Measurements from ENCODE around the gene DOCK2. TPM values are rescaled to one million over a fixed set of nuclear protein-coding genes. Genes with fewer than 3 reads are reported as not detected.

DOCK2 gene
- total RNA-seq, 1 donor from 2014 or later, result 217 TPM

- Mint-ChIP-seq H3K36me3 (ENCODE audit: low read depth) (peaks cover 5% of the 10 kb centered on the region), H3K4me3 (ENCODE audit: low read depth) (no peak overlapping the region), H3K27me3 (ENCODE audit: low read depth) (no peaks in the 10 kb centered on the region), H3K9me3 (no peaks in the 10 kb centered on the region), H3K27ac (no peak overlapping the region), H3K4me1 (ENCODE audit: low read depth) (no peaks in the 10 kb centered on the region)
- DNase-seq (ENCODE audit: low spot score), result no peak
- intact Hi-C loops (cut with micrococcal nuclease), result no loop called here
Measured at GRCh38 chr5:169886033-169886432, 249.0 kb downstream of the DOCK2 start.

GRCh38 chr5:169886677-169887076, 249.6 kb downstream of the DOCK2 start:
- intact Hi-C loops (cut with micrococcal nuclease), result no loop called here

GRCh38 chr5:169889572-169889971, 252.5 kb downstream of the DOCK2 start:
- peaks cover 2% of the 10 kb centered on the region for H3K4me1 Mint-ChIP-seq (ENCODE audit: low read depth)
- no peaks in the 10 kb centered on the region for H3K9me3 Mint-ChIP-seq
- intact Hi-C loops (cut with micrococcal nuclease), result no loop called here
- H3K27me3 Mint-ChIP-seq (ENCODE audit: low read depth), result no peaks in the 10 kb centered on the region
- no peak for DNase-seq (ENCODE audit: low spot score)
- H3K27ac Mint-ChIP-seq, result no peak overlapping the region
- no peak overlapping the region for H3K4me3 Mint-ChIP-seq (ENCODE audit: low read depth)
- no peaks in the 10 kb centered on the region for H3K36me3 Mint-ChIP-seq (ENCODE audit: low read depth)

More at GRCh38 chr5:169886677-169887076, 249.6 kb downstream of the DOCK2 start:
- no peaks in the 10 kb centered on the region for H3K4me1 Mint-ChIP-seq (ENCODE audit: low read depth)
- H3K9me3 Mint-ChIP-seq, result no peaks in the 10 kb centered on the region
- no peak overlapping the region for H3K27ac Mint-ChIP-seq
- H3K36me3 Mint-ChIP-seq (ENCODE audit: low read depth), result peaks cover 5% of the 10 kb centered on the region
- H3K4me3 Mint-ChIP-seq (ENCODE audit: low read depth), result no peak overlapping the region
- DNase-seq (ENCODE audit: low spot score), result no peak
- no peaks in the 10 kb centered on the region for H3K27me3 Mint-ChIP-seq (ENCODE audit: low read depth)

- H3K4me3 Mint-ChIP-seq (ENCODE audit: low read depth), result no peak overlapping the region
- peaks cover 12% of the 10 kb centered on the region for H3K36me3 Mint-ChIP-seq (ENCODE audit: low read depth)
- H3K27ac Mint-ChIP-seq, result peak overlapping the region; percentile 17
Measured at GRCh38 chr5:169893010-169893409, 255.9 kb downstream of the DOCK2 start.

GRCh38 chr5:169893571-169893970, 256.5 kb downstream of the DOCK2 start:
- Mint-ChIP-seq H3K36me3 (ENCODE audit: low read depth) (peaks cover 16% of the 10 kb centered on the region), H3K9me3 (no peaks in the 10 kb centered on the region), H3K27ac (no peak overlapping the region), H3K4me1 (ENCODE audit: low read depth) (peaks cover 2% of the 10 kb centered on the region), H3K4me3 (ENCODE audit: low read depth) (no peak overlapping the region), H3K27me3 (ENCODE audit: low read depth) (no peaks in the 10 kb centered on the region)
- DNase-seq (ENCODE audit: low spot score), result no peak
- intact Hi-C loops (cut with micrococcal nuclease), result no loop called here

More at GRCh38 chr5:169893010-169893409, 255.9 kb downstream of the DOCK2 start:
- Mint-ChIP-seq H3K9me3 (no peaks in the 10 kb centered on the region), H3K27me3 (ENCODE audit: low read depth) (no peaks in the 10 kb centered on the region), H3K4me1 (ENCODE audit: low read depth) (peaks cover 2% of the 10 kb centered on the region)
- DNase-seq (ENCODE audit: low spot score), result no peak
- intact Hi-C loops (cut with micrococcal nuclease), result no loop called here

- intact Hi-C loops (cut with micrococcal nuclease), result no loop called here
- H3K4me1 Mint-ChIP-seq (ENCODE audit: low read depth), result peaks cover 3% of the 10 kb centered on the region
- H3K9me3 Mint-ChIP-seq, result no peaks in the 10 kb centered on the region
- no peak overlapping the region for H3K4me3 Mint-ChIP-seq (ENCODE audit: low read depth)
- H3K36me3 Mint-ChIP-seq (ENCODE audit: low read depth), result peaks cover 35% of the 10 kb centered on the region
- no peak for DNase-seq (ENCODE audit: low spot score)
- H3K27me3 Mint-ChIP-seq (ENCODE audit: low read depth), result no peaks in the 10 kb centered on the region
- peak overlapping the region; percentile 4 for H3K27ac Mint-ChIP-seq
Measured at GRCh38 chr5:169895926-169896325, 258.9 kb downstream of the DOCK2 start.

- Mint-ChIP-seq H3K9me3 (no peaks in the 10 kb centered on the region), H3K4me3 (ENCODE audit: low read depth) (no peak overlapping the region), H3K4me1 (ENCODE audit: low read depth) (peaks cover 14% of the 10 kb centered on the region), H3K27ac (no peak overlapping the region), H3K27me3 (ENCODE audit: low read depth) (no peaks in the 10 kb centered on the region), H3K36me3 (ENCODE audit: low read depth) (peaks cover 44% of the 10 kb centered on the region)
- DNase-seq (ENCODE audit: low spot score), result no peak
- intact Hi-C loops (cut with micrococcal nuclease), result no loop called here
Measured at GRCh38 chr5:169897481-169897880, 260.4 kb downstream of the DOCK2 start.

GRCh38 chr5:169901896-169902295, 264.8 kb downstream of the DOCK2 start:
- Mint-ChIP-seq H3K27ac (peak overlapping the region; percentile 39), H3K9me3 (no peaks in the 10 kb centered on the region), H3K4me1 (ENCODE audit: low read depth) (peaks cover 13% of the 10 kb centered on the region), H3K4me3 (ENCODE audit: low read depth) (no peak overlapping the region), H3K36me3 (ENCODE audit: low read depth) (peaks cover 32% of the 10 kb centered on the region), H3K27me3 (ENCODE audit: low read depth) (no peaks in the 10 kb centered on the region)
- intact Hi-C loops (cut with micrococcal nuclease), result no loop called here
- no peak for DNase-seq (ENCODE audit: low spot score)

GRCh38 chr5:169904059-169904458, 267.0 kb downstream of the DOCK2 start:
- H3K4me1 Mint-ChIP-seq (ENCODE audit: low read depth), result peaks cover 13% of the 10 kb centered on the region
- H3K27me3 Mint-ChIP-seq (ENCODE audit: low read depth), result no peaks in the 10 kb centered on the region
- no peak for DNase-seq (ENCODE audit: low spot score)
- intact Hi-C loops (cut with micrococcal nuclease), result no loop called here
- peaks cover 23% of the 10 kb centered on the region for H3K36me3 Mint-ChIP-seq (ENCODE audit: low read depth)
- H3K4me3 Mint-ChIP-seq (ENCODE audit: low read depth), result no peak overlapping the region
- no peak overlapping the region for H3K27ac Mint-ChIP-seq
- H3K9me3 Mint-ChIP-seq, result no peaks in the 10 kb centered on the region

GRCh38 chr5:169904508-169904907, 267.4 kb downstream of the DOCK2 start:
- no peak for DNase-seq (ENCODE audit: low spot score)
- Mint-ChIP-seq H3K9me3 (no peaks in the 10 kb centered on the region), H3K36me3 (ENCODE audit: low read depth) (peaks cover 22% of the 10 kb centered on the region), H3K27ac (no peak overlapping the region), H3K4me3 (ENCODE audit: low read depth) (no peak overlapping the region), H3K4me1 (ENCODE audit: low read depth) (peaks cover 13% of the 10 kb centered on the region), H3K27me3 (ENCODE audit: low read depth) (no peaks in the 10 kb centered on the region)
- intact Hi-C loops (cut with micrococcal nuclease), result no loop called here

- no peak for DNase-seq (ENCODE audit: low spot score)
- Mint-ChIP-seq H3K27me3 (ENCODE audit: low read depth) (no peaks in the 10 kb centered on the region), H3K9me3 (no peaks in the 10 kb centered on the region), H3K27ac (no peak overlapping the region), H3K4me3 (ENCODE audit: low read depth) (no peak overlapping the region), H3K36me3 (ENCODE audit: low read depth) (peaks cover 24% of the 10 kb centered on the region), H3K4me1 (ENCODE audit: low read depth) (peaks cover 13% of the 10 kb centered on the region)
- intact Hi-C loops (cut with micrococcal nuclease), result no loop called here
Measured at GRCh38 chr5:169905017-169905416, 267.9 kb downstream of the DOCK2 start.

- intact Hi-C loops (cut with micrococcal nuclease), result no loop called here
- Mint-ChIP-seq H3K4me1 (ENCODE audit: low read depth) (peaks cover 2% of the 10 kb centered on the region), H3K36me3 (ENCODE audit: low read depth) (peaks cover 7% of the 10 kb centered on the region), H3K4me3 (ENCODE audit: low read depth) (no peak overlapping the region), H3K27me3 (ENCODE audit: low read depth) (no peaks in the 10 kb centered on the region), H3K27ac (no peak overlapping the region), H3K9me3 (no peaks in the 10 kb centered on the region)
- no peak for DNase-seq (ENCODE audit: low spot score)
Measured at GRCh38 chr5:169906745-169907649, 269.9 kb downstream of the DOCK2 start.

- H3K4me3 Mint-ChIP-seq (ENCODE audit: low read depth), result no peak overlapping the region
Measured at GRCh38 chr5:169908864-169909263, 271.8 kb downstream of the DOCK2 start.

More at GRCh38 chr5:169908864-169909263, 271.8 kb downstream of the DOCK2 start:
- no peak for DNase-seq (ENCODE audit: low spot score)
- intact Hi-C loops (cut with micrococcal nuclease), result no loop called here
- H3K4me1 Mint-ChIP-seq (ENCODE audit: low read depth), result no peaks in the 10 kb centered on the region
- peaks cover 6% of the 10 kb centered on the region for H3K36me3 Mint-ChIP-seq (ENCODE audit: low read depth)
- no peak overlapping the region for H3K27ac Mint-ChIP-seq
- H3K9me3 Mint-ChIP-seq, result no peaks in the 10 kb centered on the region
- no peaks in the 10 kb centered on the region for H3K27me3 Mint-ChIP-seq (ENCODE audit: low read depth)

Measured in activated T-helper 2 cell treated with anti-CD3 and anti-CD28 coated beads, Interferon-gamma antibody, Interleukin-2, Interleukin-4, amounts not matched to agents 10 μg/mL and 5 μg/mL and 100 μg/mL, durations not matched to agents 14 hours and 24 hours and 36 hours (primary cell).